GM19395 (cell line): ENCODE results near the gene SOX6.

ENCODE experiments used
- ATAC-seq: cut with Tn5 transposase; IDR thresholded peaks from one replicate; pipeline ENCODE4 v1.9.1; 2021; ENCODE audit warnings: mild to moderate bottlenecking, moderate library complexity; ENCODE audit not compliant: unreplicated experiment

The SOX6 gene

GRCh38 chr11:16365581-16366228, 9.4 kb upstream of the SOX6 start:
- ATAC-seq: no peak

GRCh38 chr11:16364254-16364653, 7.9 kb upstream of the SOX6 start:
- no peak for ATAC-seq

GRCh38 chr11:16363706-16364105, 7.4 kb upstream of the SOX6 start:
- no peak for ATAC-seq

- ATAC-seq: no peak
Measured at GRCh38 chr11:16361108-16361865, 4.9 kb upstream of the SOX6 start.

- ATAC-seq: no peak
Measured at GRCh38 chr11:16359369-16359768, 3.0 kb upstream of the SOX6 start.

DNA sequence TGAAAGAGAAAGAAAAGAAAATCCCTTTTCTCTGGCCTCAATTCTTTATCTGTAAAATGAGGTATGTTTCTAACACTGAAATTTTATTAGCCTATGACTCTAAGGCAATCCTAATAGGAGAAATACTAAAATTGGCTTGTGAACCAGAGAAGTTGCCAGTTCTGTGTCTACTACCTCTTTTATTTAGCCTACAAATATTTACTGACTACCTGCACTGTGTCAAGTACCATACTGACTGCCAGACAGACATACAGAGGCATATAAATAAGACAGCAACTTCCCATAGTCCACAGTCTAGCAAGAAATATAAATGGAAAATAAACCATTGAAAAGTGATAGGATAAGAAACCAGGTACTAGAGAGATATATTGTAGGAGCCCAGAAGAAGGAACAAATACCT, 2.4 kb upstream of the SOX6 start:
- ATAC-seq: no peak

GRCh38 chr11:16357775-16358174, 1.4 kb upstream of the SOX6 start:
- ATAC-seq: no peak

DNA sequence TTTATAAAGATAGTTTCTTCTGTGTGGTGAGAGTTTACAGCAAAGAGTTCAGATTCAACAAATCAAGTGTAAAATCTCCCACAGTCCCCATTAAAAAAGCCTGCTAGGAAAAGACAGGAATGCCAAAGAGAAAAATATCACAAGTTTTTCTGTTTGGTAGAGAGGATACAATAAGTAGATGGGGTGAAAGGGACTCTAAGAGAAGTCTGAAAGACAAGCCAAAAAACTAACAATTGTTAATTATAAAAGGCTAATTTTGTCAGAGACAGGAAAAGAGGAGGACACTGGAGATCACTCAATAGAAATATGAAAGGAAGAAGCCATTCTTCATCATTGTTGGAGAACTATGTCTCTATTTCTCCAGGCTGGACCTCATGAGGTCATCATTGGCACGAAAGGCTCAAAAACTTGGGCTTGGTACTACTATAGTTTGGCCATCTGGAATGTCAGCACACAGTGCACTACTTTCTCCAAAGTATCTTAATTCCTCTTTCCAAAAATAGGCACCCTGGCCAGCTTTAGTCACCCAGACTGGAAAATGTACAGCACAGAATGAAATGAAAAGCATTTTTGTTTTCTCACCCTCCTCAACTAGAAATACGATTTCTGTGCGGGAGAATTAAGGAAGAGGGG, 531 bp upstream of the SOX6 start:
- ATAC-seq: no peak

GRCh38 chr11:16352707-16353106, 3.6 kb downstream of the SOX6 start:
- ATAC-seq: no peak

- no peak for ATAC-seq
Measured at GRCh38 chr11:16350125-16350524, 6.2 kb downstream of the SOX6 start.

DNA sequence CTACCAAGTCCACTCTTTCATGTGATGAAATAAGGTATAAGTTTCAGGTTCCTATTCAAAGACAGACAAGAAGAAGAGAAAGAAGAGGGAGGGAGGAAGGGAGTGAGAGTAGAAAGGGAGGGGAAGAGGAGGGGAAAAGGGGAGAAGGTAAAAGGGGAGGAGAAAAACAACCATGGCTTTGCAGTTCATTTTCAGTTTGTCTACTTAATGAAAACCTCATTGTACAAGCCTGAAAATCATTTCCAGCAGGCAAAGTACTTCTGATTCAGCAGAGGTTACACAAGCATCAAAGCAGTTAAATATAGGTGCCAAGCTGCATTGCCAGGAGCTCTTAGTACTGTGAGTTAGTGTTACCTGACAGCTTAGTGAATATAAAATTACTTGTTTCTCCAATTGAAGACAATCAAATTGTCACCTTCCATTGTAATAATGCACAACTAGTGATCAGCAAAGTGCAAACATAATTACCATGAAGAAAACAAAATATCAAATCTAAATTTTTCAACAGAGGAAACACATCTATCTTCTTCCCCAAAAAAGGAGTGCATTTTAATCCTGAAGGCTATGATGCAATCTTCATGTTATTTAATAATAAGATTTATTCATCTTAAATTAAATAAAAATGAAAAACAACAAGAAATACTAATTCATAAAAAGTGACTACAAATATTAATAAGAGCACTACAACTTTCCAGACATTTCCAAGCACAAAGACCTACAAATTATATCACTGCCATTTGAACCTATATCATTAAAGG, 8.2 kb downstream of the SOX6 start:
- no peak for ATAC-seq

- ATAC-seq: no peak
Measured at GRCh38 chr11:16346975-16347374, 9.4 kb downstream of the SOX6 start.

DNA sequence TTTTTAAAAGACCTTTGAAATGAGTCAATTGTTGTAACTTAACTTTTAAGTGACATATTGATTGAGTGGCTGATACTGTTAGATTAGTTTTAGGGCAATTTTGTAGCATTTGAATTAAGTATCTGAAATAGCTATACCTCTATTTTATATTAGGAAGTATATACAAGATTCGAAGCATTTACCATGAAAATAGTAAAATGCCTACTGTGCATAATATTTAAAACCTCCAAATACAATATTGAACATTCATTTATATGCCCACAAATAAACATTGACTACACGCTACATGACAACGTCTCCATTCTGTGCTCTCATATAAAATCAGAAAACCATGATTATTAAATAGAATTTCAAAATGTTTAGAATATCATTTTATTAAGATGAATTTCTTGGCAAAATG, 14.5 kb downstream of the SOX6 start:
- no peak for ATAC-seq

- no peak for ATAC-seq
Measured at GRCh38 chr11:16338393-16338792, 18.0 kb downstream of the SOX6 start.

DNA sequence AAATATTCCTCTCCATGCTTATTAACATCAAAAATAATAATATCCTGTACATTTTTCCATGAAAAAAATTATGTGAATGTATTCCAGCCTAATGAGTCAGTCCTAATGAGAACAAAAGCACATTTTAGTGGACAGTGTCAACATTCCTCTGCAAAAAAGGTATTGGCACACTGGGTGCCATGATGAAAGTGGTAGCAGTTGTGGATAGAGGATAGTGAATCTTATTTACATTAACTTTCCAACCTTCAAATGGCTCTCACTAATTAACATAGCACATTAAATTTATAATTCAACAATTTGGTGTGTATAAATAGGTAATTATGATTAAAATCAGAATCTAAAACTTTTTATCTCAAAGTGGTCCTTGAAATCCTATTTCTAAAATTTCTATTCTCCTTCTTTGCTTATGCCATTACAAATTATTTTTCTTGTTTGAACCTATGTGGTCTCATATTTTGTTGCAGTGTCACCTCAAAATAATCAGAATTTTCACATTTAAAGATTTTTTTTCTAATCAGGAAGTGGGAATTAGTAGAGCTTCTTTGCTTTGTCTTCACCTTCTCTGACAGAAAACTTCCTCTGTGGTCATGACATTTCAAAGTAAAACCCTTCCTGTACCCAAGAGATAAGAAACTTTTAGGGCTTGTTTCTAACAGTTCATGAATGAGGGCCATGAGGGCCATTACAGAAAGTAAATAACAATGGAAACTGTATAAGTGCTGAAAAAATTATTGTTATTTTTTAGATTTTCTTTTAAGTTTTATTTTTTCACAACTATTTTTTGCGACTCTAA, 18.7 kb downstream of the SOX6 start:
- no peak for ATAC-seq

DNA sequence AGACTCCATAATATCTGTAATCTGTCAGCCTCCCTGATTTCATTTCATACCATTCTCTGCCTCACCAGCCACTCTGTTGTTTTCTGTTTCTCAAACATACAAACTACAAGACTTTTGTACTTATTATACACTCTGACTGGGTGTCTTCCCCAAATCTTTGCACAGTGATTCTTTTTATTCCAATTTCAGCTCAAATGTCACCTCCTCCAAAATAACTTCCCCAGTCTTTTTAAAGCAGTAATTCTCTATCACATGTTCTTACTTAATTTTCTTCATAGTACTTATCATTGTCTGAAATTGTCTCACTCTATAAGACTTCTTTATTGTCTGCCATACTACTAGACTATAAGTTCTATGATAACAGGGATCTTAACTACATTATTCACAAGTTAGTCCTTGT, 19.6 kb downstream of the SOX6 start:
- no peak for ATAC-seq

- ATAC-seq: no peak
Measured at GRCh38 chr11:16336204-16336603, 20.1 kb downstream of the SOX6 start.

DNA sequence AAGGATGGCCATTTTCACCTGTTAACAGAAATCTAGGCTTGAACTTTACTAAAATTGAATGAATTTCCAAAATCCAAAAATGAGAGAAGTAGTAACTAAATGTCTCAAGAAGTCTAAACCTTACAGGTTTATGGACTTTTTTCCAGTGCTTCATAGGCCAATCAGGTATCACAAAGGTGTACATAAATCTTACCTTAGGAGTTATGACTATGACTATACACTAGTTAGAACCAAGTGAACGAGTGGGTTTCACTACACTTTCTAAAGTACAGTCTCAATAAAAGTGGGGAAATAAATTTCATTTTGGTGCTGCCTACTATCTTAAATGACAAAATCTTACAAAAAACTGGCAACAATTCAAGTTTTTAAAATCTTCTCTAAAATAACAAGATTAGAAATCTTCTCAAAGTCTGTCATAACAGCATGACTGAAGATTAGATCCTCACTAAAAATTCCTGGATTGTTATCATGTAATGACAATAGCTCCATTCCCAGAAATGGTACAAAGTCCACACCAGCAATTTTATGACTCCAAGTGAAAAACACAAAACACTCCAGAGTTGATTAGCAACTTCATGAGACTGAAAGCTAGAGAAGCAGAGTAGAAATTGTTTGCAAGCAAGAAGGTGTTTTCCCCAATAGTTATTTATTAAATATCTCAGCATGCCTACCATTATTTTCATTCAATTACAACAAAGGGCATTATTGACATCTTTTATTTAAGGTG, 20.9 kb downstream of the SOX6 start:
- no peak for ATAC-seq

DNA sequence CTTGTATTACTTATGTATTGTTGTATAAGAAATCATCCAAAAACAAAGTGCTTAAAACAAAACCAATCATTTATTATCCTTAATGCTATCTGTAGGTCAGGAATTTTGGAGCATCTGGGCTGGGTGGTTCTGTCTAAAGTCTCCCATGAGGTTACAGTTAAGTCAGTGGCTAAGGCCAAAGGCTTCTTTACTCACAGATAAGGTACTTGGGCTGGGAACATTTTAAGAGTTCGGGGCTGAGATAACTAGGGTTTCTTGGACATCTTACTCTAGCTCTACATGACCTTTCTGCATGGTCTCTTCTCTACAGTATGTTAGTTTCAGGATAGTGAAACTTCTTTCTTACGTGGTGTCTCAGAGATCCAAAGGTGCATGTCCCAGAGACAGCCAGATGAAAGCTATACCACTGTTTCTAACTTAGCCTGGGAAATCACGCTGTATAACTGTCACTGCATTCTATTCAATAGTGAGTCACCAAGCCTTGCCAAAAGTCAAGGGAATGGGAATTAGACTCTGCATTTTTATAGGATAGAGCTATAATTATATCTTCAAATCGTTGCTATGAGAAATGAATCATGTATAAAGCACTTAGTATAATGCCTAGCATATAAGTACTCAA, 29.6 kb downstream of the SOX6 start:
- ATAC-seq: no peak

GRCh38 chr11:16322190-16322589, 34.2 kb downstream of the SOX6 start:
- no peak for ATAC-seq
